ENCODE measurements around the gene NPPB. TPM values are rescaled to one million over a fixed set of nuclear protein-coding genes. Genes with fewer than 3 reads are reported as not detected.

Gene NPPB
- total RNA-seq, 2 experiments from 2014 or later = not detected

GRCh38 chr1:11837767-11838348 lies 20.9 kb downstream of the NPPB start:
- Mint-ChIP-seq H3K27ac (no peak overlapping the region), H3K4me3 (no peak overlapping the region), H3K27me3 (ENCODE audit: low read depth) (no peaks in the 10 kb centered on the region), H3K9me3 (ENCODE audit: insufficient read depth) (no peaks in the 10 kb centered on the region), H3K36me3 (ENCODE audit: low read depth) (peaks cover 42% of the 10 kb centered on the region), H3K4me1 (ENCODE audit: low read depth) (peaks cover 6% of the 10 kb centered on the region)
- no peak for DNase-seq
- CTCF ChIA-PET = interaction anchor here (0.5 to 2.1 kb wide), 25 partner anchors 12 to 533 kb away, joined by 3 to 20 read pairs (median 3); partner anchors contain the start of genes CLCN6, MAD2L2, MFN2 and MTHFR
- ATAC-seq = no peak
- POLR2A ChIA-PET = interaction anchor here (15.2 kb wide), 1 partner anchor 71 kb away, joined by 209 read pairs; no protein-coding TSS in a partner anchor

DNA sequence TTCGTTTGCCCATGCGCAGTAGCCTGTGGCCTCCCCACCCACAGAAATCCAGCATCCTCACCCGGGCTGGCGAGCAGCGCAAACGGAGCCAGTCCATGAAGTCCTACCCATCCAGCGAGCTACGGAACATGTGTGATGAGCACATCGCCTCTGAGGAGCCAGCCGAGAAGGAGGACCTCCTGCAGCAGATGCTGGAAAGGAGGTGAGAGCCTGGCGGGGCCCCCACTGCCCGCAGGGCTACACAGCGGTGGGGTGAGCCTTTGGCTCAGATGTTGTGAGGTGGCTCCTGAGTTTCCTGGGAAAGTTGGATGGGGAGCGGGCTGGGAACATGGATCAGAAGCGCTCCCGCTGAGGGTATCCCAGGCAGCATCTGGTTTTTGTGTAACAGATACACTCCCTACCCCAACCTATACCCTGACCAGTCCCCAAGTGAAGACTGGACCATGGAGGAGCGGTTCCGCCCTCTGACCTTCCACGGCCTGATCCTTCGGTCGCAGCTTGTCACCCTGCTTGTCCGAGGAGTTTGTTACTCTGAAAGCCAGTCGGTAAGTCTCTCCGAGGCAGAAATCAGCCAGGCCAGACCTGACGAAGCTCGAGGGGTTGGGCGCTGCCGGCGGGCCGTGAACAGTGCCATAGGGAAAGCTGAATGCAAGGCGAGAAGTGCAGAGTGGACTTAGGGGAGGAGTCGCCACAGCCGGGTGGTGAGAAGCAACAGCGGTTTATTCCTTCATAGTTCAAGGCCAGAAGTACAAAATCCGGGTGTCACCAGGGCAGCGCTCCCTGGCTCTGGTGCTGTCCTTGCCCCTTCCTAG lies 21.6 kb downstream of the NPPB start:
- ATAC-seq = no peak
- ChIA-PET POLR2A (interaction anchor here (15.2 kb wide), 1 partner anchor 72 kb away, joined by 209 read pairs; no protein-coding TSS in a partner anchor), CTCF (interaction anchor here (1.2 to 2.0 kb wide), 9 partner anchors 13 to 287 kb away, joined by 3 to 10 read pairs (median 4); partner anchors contain the start of gene MFN2)
- H3K27me3 Mint-ChIP-seq (ENCODE audit: low read depth) = no peaks in the 10 kb centered on the region
- DNase-seq = no peak
- no peak overlapping the region for H3K4me3 Mint-ChIP-seq
- H3K9me3 Mint-ChIP-seq (ENCODE audit: insufficient read depth) = no peaks in the 10 kb centered on the region
- H3K27ac Mint-ChIP-seq = no peak overlapping the region
- peaks cover 41% of the 10 kb centered on the region for H3K36me3 Mint-ChIP-seq (ENCODE audit: low read depth)
- peaks cover 4% of the 10 kb centered on the region for H3K4me1 Mint-ChIP-seq (ENCODE audit: low read depth)

DNA sequence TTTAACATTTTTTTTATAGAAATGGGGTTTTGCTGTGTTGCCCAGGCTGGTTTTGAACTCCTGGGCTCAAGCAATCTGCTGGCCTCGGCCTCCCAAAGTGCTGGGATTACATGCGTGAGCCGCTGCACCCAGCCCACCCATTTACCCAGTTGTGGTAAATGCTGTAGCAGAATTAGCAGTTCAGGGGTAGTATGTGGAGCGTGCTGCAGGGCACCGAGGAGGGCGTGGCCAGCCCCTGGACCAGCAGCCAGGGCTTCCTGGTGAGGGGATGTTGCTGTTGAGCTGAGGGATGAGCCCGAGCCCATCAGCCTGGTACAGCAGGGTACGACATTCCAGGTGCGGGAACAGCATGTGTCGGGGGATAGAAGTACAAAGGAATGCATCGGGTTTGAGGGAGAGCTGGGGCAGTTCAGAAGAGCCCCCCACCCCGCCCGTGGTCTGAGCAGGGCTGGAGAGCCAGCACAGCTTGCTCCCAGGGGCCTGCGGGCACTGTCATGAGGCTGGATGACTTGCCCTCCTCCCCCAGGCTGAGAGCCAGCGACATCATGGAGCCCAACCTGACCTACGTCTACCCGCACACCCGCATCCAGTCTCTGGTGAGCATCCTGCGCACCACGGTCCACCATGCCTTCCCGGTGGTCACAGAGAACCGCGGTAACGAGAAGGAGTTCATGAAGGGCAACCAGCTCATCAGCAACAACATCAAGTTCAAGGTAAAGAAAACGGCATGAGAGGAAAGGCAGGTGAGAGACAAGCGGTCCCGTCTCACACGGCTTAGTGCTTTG lies 23.1 kb downstream of the NPPB start:
- CTCF ChIA-PET = interaction anchor here (1.4 to 2.0 kb wide), 2 partner anchors 57 to 132 kb away, joined by 4 to 10 read pairs; no protein-coding TSS in a partner anchor
- POLR2A ChIA-PET = interaction anchor here (15.2 kb wide), 1 partner anchor 73 kb away, joined by 209 read pairs; no protein-coding TSS in a partner anchor

DNA sequence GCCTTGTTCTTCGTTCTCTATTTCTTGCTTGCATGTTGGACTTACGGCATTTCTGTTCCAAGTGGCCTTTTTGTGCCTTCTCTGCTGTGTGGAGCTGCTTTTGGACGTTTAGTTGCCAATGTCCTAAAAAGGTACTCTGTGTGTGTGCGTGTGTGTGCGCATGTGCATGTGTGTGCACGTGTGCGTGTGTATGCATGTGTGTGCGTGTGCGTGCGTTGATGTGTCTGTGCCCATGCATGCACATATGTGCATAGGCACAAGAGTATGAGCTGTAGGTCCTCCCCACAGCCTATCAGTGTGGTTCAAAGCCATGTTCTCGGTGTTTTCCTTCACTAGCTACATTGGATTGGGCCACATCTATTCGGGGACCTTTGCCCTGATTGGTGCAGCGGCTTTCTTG lies 24.8 kb downstream of the NPPB start:
- no peaks in the 10 kb centered on the region for H3K9me3 Mint-ChIP-seq (ENCODE audit: insufficient read depth)
- ChIA-PET POLR2A (interaction anchor here (0.9 to 1.0 kb wide), 2 partner anchors 30 to 74 kb away, joined by 4 read pairs; no protein-coding TSS in a partner anchor), CTCF (interaction anchor here (0.6 kb wide), 1 partner anchor 43 kb away, joined by 3 read pairs; no protein-coding TSS in a partner anchor)
- H3K4me3 Mint-ChIP-seq = no peak overlapping the region
- no peak for ATAC-seq
- no peak for DNase-seq
- peaks cover 4% of the 10 kb centered on the region for H3K4me1 Mint-ChIP-seq (ENCODE audit: low read depth)
- peaks cover 38% of the 10 kb centered on the region for H3K36me3 Mint-ChIP-seq (ENCODE audit: low read depth)
- H3K27ac Mint-ChIP-seq = no peak overlapping the region
- no peaks in the 10 kb centered on the region for H3K27me3 Mint-ChIP-seq (ENCODE audit: low read depth)

More for the DNA sequence above, 23.1 kb downstream of the NPPB start:
- Mint-ChIP-seq H3K36me3 (ENCODE audit: low read depth) (peaks cover 36% of the 10 kb centered on the region), H3K4me3 (no peak overlapping the region), H3K9me3 (ENCODE audit: insufficient read depth) (no peaks in the 10 kb centered on the region), H3K27me3 (ENCODE audit: low read depth) (no peaks in the 10 kb centered on the region), H3K4me1 (ENCODE audit: low read depth) (peaks cover 4% of the 10 kb centered on the region), H3K27ac (no peak overlapping the region)
- ATAC-seq (no peak), DNase-seq (no peak)

DNA sequence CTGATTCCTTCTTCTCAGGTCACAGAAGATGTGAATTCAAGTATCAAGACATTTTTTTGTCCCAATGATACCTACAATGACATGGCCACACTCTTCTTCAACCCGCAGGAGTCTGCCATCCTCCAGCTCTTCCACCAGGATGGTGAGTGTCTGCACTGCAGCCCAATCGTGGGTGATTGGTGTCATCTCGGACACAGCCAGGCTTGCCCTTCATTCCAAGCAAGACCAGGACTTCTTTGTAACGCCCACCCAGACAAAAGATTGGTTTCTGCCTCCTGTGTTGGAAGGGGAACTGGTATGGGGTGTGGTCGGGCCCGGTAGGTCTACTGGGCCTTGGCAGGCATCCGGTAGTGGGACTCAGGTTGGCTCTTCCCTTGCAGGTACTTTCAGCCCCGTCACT lies 25.2 kb downstream of the NPPB start:
- H3K27ac Mint-ChIP-seq = no peak overlapping the region
- ATAC-seq (no peak), DNase-seq (no peak)
- ChIA-PET CTCF (interaction anchor here (0.6 kb wide), 1 partner anchor 44 kb away, joined by 3 read pairs; no protein-coding TSS in a partner anchor), POLR2A (interaction anchor here (0.9 kb wide), 1 partner anchor 30 kb away, joined by 4 read pairs; no protein-coding TSS in a partner anchor)
- H3K4me1 Mint-ChIP-seq (ENCODE audit: low read depth) = peaks cover 1% of the 10 kb centered on the region
- H3K4me3 Mint-ChIP-seq = no peak overlapping the region
- H3K36me3 Mint-ChIP-seq (ENCODE audit: low read depth) = peaks cover 37% of the 10 kb centered on the region
- no peaks in the 10 kb centered on the region for H3K27me3 Mint-ChIP-seq (ENCODE audit: low read depth)
- H3K9me3 Mint-ChIP-seq (ENCODE audit: insufficient read depth) = no peaks in the 10 kb centered on the region

GRCh38 chr1:11831945-11832725 lies 26.6 kb downstream of the NPPB start:
- H3K27ac Mint-ChIP-seq = no peak overlapping the region
- H3K27me3 Mint-ChIP-seq (ENCODE audit: low read depth) = no peaks in the 10 kb centered on the region
- H3K4me3 Mint-ChIP-seq = no peak overlapping the region
- ChIA-PET POLR2A (interaction anchor here (1.8 kb wide), 1 partner anchor 76 kb away, joined by 9 read pairs; no protein-coding TSS in a partner anchor), CTCF (interaction anchor here (0.6 kb wide), 1 partner anchor 63 kb away, joined by 3 read pairs; no protein-coding TSS in a partner anchor)
- ATAC-seq (no peak), DNase-seq (no peak)
- no peaks in the 10 kb centered on the region for H3K4me1 Mint-ChIP-seq (ENCODE audit: low read depth)
- peaks cover 37% of the 10 kb centered on the region for H3K36me3 Mint-ChIP-seq (ENCODE audit: low read depth)
- H3K9me3 Mint-ChIP-seq (ENCODE audit: insufficient read depth) = no peaks in the 10 kb centered on the region

DNA sequence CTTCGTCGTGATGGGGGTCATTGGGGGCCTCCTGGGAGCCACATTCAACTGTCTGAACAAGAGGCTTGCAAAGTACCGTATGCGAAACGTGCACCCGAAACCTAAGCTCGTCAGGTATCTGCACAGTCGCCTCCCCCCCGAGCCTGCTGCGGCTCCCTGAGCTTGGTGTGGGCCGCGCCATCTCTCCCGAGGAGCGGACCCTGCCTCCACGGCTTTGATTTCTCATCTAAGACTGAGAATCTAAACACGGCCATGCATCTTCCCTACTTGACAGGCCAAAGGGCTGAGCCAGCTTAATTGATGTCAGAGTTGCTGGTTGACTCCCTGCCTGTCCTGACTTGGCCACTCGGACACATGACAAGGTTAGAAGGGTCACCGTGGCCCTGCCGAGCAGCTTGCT lies 30.2 kb downstream of the NPPB start:
- peaks cover 26% of the 10 kb centered on the region for H3K36me3 Mint-ChIP-seq (ENCODE audit: low read depth)
- no peaks in the 10 kb centered on the region for H3K9me3 Mint-ChIP-seq (ENCODE audit: insufficient read depth)

GRCh38 chr1:11826946-11827345 lies 31.8 kb downstream of the NPPB start:
- no peak overlapping the region for H3K27ac Mint-ChIP-seq
- POLR2A ChIA-PET = interaction anchor here (3.2 kb wide), 1 partner anchor 81 kb away, joined by 17 read pairs; no protein-coding TSS in a partner anchor

More for the DNA sequence above, 30.2 kb downstream of the NPPB start:
- ATAC-seq (no peak), DNase-seq (no peak)
- H3K4me1 Mint-ChIP-seq (ENCODE audit: low read depth) = no peaks in the 10 kb centered on the region
- H3K27ac Mint-ChIP-seq = no peak overlapping the region
- H3K4me3 Mint-ChIP-seq = no peak overlapping the region
- POLR2A ChIA-PET = interaction anchor here (3.2 kb wide), 1 partner anchor 80 kb away, joined by 17 read pairs; no protein-coding TSS in a partner anchor
- H3K27me3 Mint-ChIP-seq (ENCODE audit: low read depth) = no peaks in the 10 kb centered on the region
- CTCF ChIA-PET = no interaction called here

DNA sequence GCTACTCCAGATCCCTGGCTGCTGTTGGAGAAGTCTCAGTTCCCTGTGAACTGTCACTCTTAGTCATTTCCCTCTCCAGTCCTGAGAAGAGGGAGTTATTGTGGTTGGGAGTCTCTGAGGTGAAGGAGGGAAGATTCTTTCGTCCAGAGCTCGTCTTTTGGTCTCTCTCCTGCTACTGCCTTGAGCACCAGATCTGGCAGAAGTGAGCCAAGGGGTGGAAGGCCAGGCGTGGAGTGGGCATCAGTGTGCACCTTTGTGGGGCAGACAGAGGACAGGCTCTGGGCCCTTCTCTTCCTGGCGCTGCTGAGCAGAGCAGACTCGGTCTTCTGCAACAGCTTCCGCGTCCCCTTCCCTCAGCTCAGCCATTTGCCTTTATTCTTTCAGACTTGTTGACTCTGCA lies 33.6 kb downstream of the NPPB start:
- no peaks in the 10 kb centered on the region for H3K4me1 Mint-ChIP-seq (ENCODE audit: low read depth)
- H3K36me3 Mint-ChIP-seq (ENCODE audit: low read depth) = peaks cover 22% of the 10 kb centered on the region
- no peaks in the 10 kb centered on the region for H3K27me3 Mint-ChIP-seq (ENCODE audit: low read depth)
- no peak overlapping the region for H3K27ac Mint-ChIP-seq
- ATAC-seq (no peak), DNase-seq (no peak)
- ChIA-PET POLR2A (interaction anchor here (0.6 to 2.9 kb wide), 2 partner anchors 83 to 211 kb away, joined by 3 to 19 read pairs; no protein-coding TSS in a partner anchor), CTCF (interaction anchor here (1.0 kb wide), 1 partner anchor 83 kb away, joined by 4 read pairs; no protein-coding TSS in a partner anchor)
- no peak overlapping the region for H3K4me3 Mint-ChIP-seq
- no peaks in the 10 kb centered on the region for H3K9me3 Mint-ChIP-seq (ENCODE audit: insufficient read depth)

More at GRCh38 chr1:11826946-11827345, 31.8 kb downstream of the NPPB start:
- Mint-ChIP-seq H3K9me3 (ENCODE audit: insufficient read depth) (no peaks in the 10 kb centered on the region), H3K27me3 (ENCODE audit: low read depth) (no peaks in the 10 kb centered on the region), H3K4me1 (ENCODE audit: low read depth) (no peaks in the 10 kb centered on the region), H3K36me3 (ENCODE audit: low read depth) (peaks cover 22% of the 10 kb centered on the region), H3K4me3 (no peak overlapping the region)
- CTCF ChIA-PET = no interaction called here
- no peak for DNase-seq
- ATAC-seq = no peak

DNA sequence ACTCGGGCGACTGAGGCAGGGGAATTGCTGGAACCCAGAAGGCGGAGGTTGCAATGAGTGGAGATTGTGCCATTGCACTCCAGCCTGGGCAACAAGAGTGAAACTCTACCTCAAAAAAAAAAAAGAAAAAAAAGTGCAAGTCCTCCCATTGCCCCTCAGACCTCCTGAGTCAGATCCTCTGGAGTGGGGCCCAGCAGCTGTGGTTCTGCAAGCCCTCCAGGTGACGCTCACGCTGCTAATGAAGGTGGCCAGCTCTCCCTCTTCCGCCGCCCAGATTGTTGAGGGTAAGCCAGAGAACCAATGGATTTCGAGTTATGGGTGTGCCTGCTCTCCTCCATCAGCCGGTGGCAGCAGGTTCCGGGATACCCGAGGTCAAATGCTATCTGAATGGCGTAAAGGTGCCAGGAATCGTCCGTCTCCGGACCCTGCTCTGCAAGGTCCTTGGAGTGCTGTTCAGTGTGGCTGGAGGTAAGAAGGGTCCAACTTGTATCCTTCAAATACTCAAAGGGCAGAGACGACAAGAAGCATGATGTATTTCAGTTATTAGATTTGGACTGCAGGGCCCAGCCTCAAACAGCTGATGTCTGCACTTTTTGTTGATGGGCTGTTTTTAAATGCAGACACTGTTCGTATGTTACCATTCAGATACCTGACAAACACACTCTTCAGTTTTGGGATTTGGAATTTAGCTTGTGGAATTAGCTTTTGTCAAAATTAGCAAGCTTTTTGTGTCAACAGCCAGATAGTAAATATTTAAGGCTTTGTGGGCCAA lies 35.2 kb downstream of the NPPB start:
- H3K9me3 Mint-ChIP-seq (ENCODE audit: insufficient read depth) = no peaks in the 10 kb centered on the region
- ChIA-PET CTCF (interaction anchor here (1.0 kb wide), 1 partner anchor 15 kb away, joined by 4 read pairs; no protein-coding TSS in a partner anchor), POLR2A (interaction anchor here (1.4 to 2.9 kb wide), 2 partner anchors 85 to 104 kb away, joined by 3 to 19 read pairs; no protein-coding TSS in a partner anchor)
- peaks cover 18% of the 10 kb centered on the region for H3K36me3 Mint-ChIP-seq (ENCODE audit: low read depth)
- no peaks in the 10 kb centered on the region for H3K4me1 Mint-ChIP-seq (ENCODE audit: low read depth)
- H3K27me3 Mint-ChIP-seq (ENCODE audit: low read depth) = no peaks in the 10 kb centered on the region
- no peak for ATAC-seq
- no peak for DNase-seq
- no peak overlapping the region for H3K27ac Mint-ChIP-seq
- no peak overlapping the region for H3K4me3 Mint-ChIP-seq
